Uterus (tissue), 2 donors: ENCODE data around the gene ZBP1.

Source experiments
- CTCF ChIP-seq, 4 experiments: fragments of 200-600 bp in 2 of 4; fragments of 450-650 bp in 2 of 4; sonication (generic) in 2 of 4; IDR thresholded peaks; one replicate each; pipeline ENCODE4 v1.5.1; 2016 to 2019; ENCODE audit warnings: antibody characterized with exemption in 4 of 4, mild to moderate bottlenecking in 2 of 4, moderate library complexity in 1 of 4
- POLR2A ChIP-seq, 2 donors: fragments of 450-650 bp; IDR thresholded peaks; one replicate each; pipeline ENCODE4 v1.6.1; 2016; ENCODE audit warnings: antibody characterized with exemption in 2 of 2, mild to moderate bottlenecking in 1 of 2, moderate library complexity in 1 of 2

GRCh38 chr20:57594092-57594951 lies 25.9 kb downstream of the ZBP1 start:
- TF ChIP-seq CTCF (IDR thresholded peaks at IDR 0.05) (peak; percentile 67 to 93 (median 77)), POLR2A (IDR thresholded peaks at IDR 0.05) (no peak)
